ENCODE data around the gene CRACR2A. TPM values are rescaled to one million over a fixed set of nuclear protein-coding genes. Genes with fewer than 3 reads are reported as not detected.

Gene CRACR2A
- total RNA-seq, 1 donor from 2014 or later: 6.5 TPM

GRCh38 chr12:3611860-3612703 is 140.8 kb downstream of the CRACR2A start:
- DNase-seq (ENCODE audit: low spot score): no peak
- Mint-ChIP-seq H3K4me1 (ENCODE audit: unreplicated experiment) (peaks cover 13% of the 10 kb centered on the region), H3K27me3 (ENCODE audit: unreplicated experiment) (peaks cover 4% of the 10 kb centered on the region)

GRCh38 chr12:3607821-3608220 is 145.1 kb downstream of the CRACR2A start:
- Mint-ChIP-seq H3K36me3 (ENCODE audit: low read depth, unreplicated experiment) (no peaks in the 10 kb centered on the region), H3K27ac (ENCODE audit: unreplicated experiment) (no peak overlapping the region), H3K9me3 (ENCODE audit: unreplicated experiment) (no peaks in the 10 kb centered on the region), H3K27me3 (ENCODE audit: unreplicated experiment) (peaks cover 1% of the 10 kb centered on the region), H3K4me3 (ENCODE audit: unreplicated experiment) (no peak overlapping the region), H3K4me1 (ENCODE audit: unreplicated experiment) (peaks cover 33% of the 10 kb centered on the region)
- DNase-seq (ENCODE audit: low spot score): no peak
- TF ChIP-seq CTCF (IDR thresholded peaks at IDR 0.05; ENCODE audit: unreplicated experiment): no peak

More at GRCh38 chr12:3611860-3612703, 140.8 kb downstream of the CRACR2A start:
- TF ChIP-seq CTCF (IDR thresholded peaks at IDR 0.05; ENCODE audit: unreplicated experiment): no peak
- Mint-ChIP-seq H3K27ac (ENCODE audit: unreplicated experiment) (no peak overlapping the region), H3K4me3 (ENCODE audit: unreplicated experiment) (no peak overlapping the region), H3K36me3 (ENCODE audit: low read depth, unreplicated experiment) (no peaks in the 10 kb centered on the region), H3K9me3 (ENCODE audit: unreplicated experiment) (no peaks in the 10 kb centered on the region)

GRCh38 chr12:3607039-3607720 is 145.7 kb downstream of the CRACR2A start:
- H3K4me1 Mint-ChIP-seq (ENCODE audit: unreplicated experiment): peaks cover 33% of the 10 kb centered on the region
- no peaks in the 10 kb centered on the region for H3K36me3 Mint-ChIP-seq (ENCODE audit: low read depth, unreplicated experiment)
- no peak for DNase-seq (ENCODE audit: low spot score)
- H3K27me3 Mint-ChIP-seq (ENCODE audit: unreplicated experiment): peaks cover 1% of the 10 kb centered on the region
- H3K27ac Mint-ChIP-seq (ENCODE audit: unreplicated experiment): no peak overlapping the region
- TF ChIP-seq CTCF (IDR thresholded peaks at IDR 0.05; ENCODE audit: unreplicated experiment): no peak
- H3K9me3 Mint-ChIP-seq (ENCODE audit: unreplicated experiment): no peaks in the 10 kb centered on the region
- H3K4me3 Mint-ChIP-seq (ENCODE audit: unreplicated experiment): no peak overlapping the region

GRCh38 chr12:3606128-3606527 is 146.8 kb downstream of the CRACR2A start:
- no peaks in the 10 kb centered on the region for H3K36me3 Mint-ChIP-seq (ENCODE audit: low read depth, unreplicated experiment)
- H3K9me3 Mint-ChIP-seq (ENCODE audit: unreplicated experiment): no peaks in the 10 kb centered on the region
- no peak overlapping the region for H3K27ac Mint-ChIP-seq (ENCODE audit: unreplicated experiment)
- H3K4me3 Mint-ChIP-seq (ENCODE audit: unreplicated experiment): no peak overlapping the region
- peaks cover 36% of the 10 kb centered on the region for H3K4me1 Mint-ChIP-seq (ENCODE audit: unreplicated experiment)
- H3K27me3 Mint-ChIP-seq (ENCODE audit: unreplicated experiment): no peaks in the 10 kb centered on the region
- DNase-seq (ENCODE audit: low spot score): no peak
- TF ChIP-seq CTCF (IDR thresholded peaks at IDR 0.05; ENCODE audit: unreplicated experiment): no peak

- peaks cover 38% of the 10 kb centered on the region for H3K4me1 Mint-ChIP-seq (ENCODE audit: unreplicated experiment)
Observed at GRCh38 chr12:3605692-3606091, 147.2 kb downstream of the CRACR2A start.

More at GRCh38 chr12:3605692-3606091, 147.2 kb downstream of the CRACR2A start:
- Mint-ChIP-seq H3K9me3 (ENCODE audit: unreplicated experiment) (no peaks in the 10 kb centered on the region), H3K4me3 (ENCODE audit: unreplicated experiment) (no peak overlapping the region), H3K36me3 (ENCODE audit: low read depth, unreplicated experiment) (no peaks in the 10 kb centered on the region), H3K27me3 (ENCODE audit: unreplicated experiment) (no peaks in the 10 kb centered on the region), H3K27ac (ENCODE audit: unreplicated experiment) (no peak overlapping the region)
- no peak for TF ChIP-seq CTCF (IDR thresholded peaks at IDR 0.05; ENCODE audit: unreplicated experiment)
- no peak for DNase-seq (ENCODE audit: low spot score)

Measured in endothelial cell (in vitro differentiated cells).